PC-3 (cell line): ENCODE data around the gene CD300C.

Source experiments
- CTCF ChIP-seq: fragments of 300-600 bp; sonication (generic); conservative IDR thresholded peaks from 2 replicates; pipeline ENCODE4 v1.5.1; 2017; ENCODE audit warnings: antibody characterized with exemption, low read depth, mild to moderate bottlenecking, low read length
- EZH2 ChIP-seq: fragments of 300-600 bp; sonication (generic); IDR thresholded peaks from one replicate; pipeline ENCODE4 v1.6.1; 2017; ENCODE audit warnings: antibody characterized with exemption, mild to moderate bottlenecking, low read length; ENCODE audit not compliant: unreplicated experiment

- no peak for TF ChIP-seq CTCF
- TF ChIP-seq EZH2: no peak
Measured at GRCh38 chr17:74544991-74545842, 698 bp downstream of the CD300C start.
